HepG2 (cell line): ENCODE results near the gene ZNF207. TPM values are rescaled to one million over a fixed set of nuclear protein-coding genes. Genes with fewer than 3 reads are reported as not detected.

Experiments used
- AKNA ChIP-seq: sonication (generic); formaldehyde crosslinking; IDR thresholded peaks from 2 replicates; pipeline ENCODE4 v1.4.0; 2020; ENCODE audit warnings: missing genetic modification reagents, borderline replicate concordance
- CREB1 ChIP-seq, 2 experiments: fragments of 450-650 bp in 1 of 2; IDR thresholded peaks; 2 replicates each; pipeline ENCODE4 v1.6.1; 2016 to 2017; ENCODE audit warnings: control low read depth in 1 of 2, mild to moderate bottlenecking in 1 of 2, missing compliant biosample characterization in 1 of 2, missing genetic modification characterization in 1 of 2
- CSRNP1 ChIP-seq: sonication (generic); formaldehyde crosslinking; IDR thresholded peaks from 2 replicates; pipeline ENCODE4 v1.8.1; 2023; ENCODE audit warnings: mild to moderate bottlenecking, missing genetic modification reagents
- HDAC2 ChIP-seq: sonication (generic); formaldehyde crosslinking; IDR thresholded peaks from 2 replicates; pipeline ENCODE4 v1.4.0; 2020; ENCODE audit warnings: missing genetic modification reagents
- KDM1A ChIP-seq: IDR thresholded peaks from 2 replicates; pipeline ENCODE4 v1.6.1; 2016; ENCODE audit warnings: missing compliant biosample characterization
- LCORL ChIP-seq, 2 experiments: fragments of 450-650 bp in 1 of 2; sonication (generic) in 1 of 2; formaldehyde crosslinking in 1 of 2; IDR thresholded peaks; 2 replicates each; pipeline versions ENCODE4 v1.5.0 to v1.6.1; 2017 to 2020; ENCODE audit warnings: antibody characterized with exemption in 1 of 2, missing genetic modification reagents in 1 of 2
- NR2C2 ChIP-seq: sonication (generic); formaldehyde crosslinking; IDR thresholded peaks from 2 replicates; pipeline ENCODE4 v1.4.0; 2020; ENCODE audit warnings: missing genetic modification reagents, mild to moderate bottlenecking, moderate library complexity, borderline replicate concordance
- PHF20 ChIP-seq: sonication (generic); formaldehyde crosslinking; IDR thresholded peaks from 2 replicates; pipeline ENCODE4 v1.5.0; 2020; ENCODE audit warnings: mild to moderate bottlenecking, missing genetic modification reagents
- ZBTB3 ChIP-seq: sonication (generic); formaldehyde crosslinking; IDR thresholded peaks from 2 replicates; pipeline ENCODE4 v1.4.0; 2020; ENCODE audit warnings: low read depth, mild to moderate bottlenecking, moderate library complexity, missing genetic modification reagents, borderline replicate concordance
- ZEB1 ChIP-seq: IDR thresholded peaks from 2 replicates; pipeline ENCODE4 v1.6.1; 2012; ENCODE audit warnings: mild to moderate bottlenecking, low read depth, inconsistent platforms; ENCODE audit not compliant: insufficient replicate concordance
- ZNF205 ChIP-seq: IDR thresholded peaks from 2 replicates; pipeline ENCODE4 v1.6.1; 2018; ENCODE audit warnings: missing biosample characterization, missing genetic modification reagents
- ZNF354B ChIP-seq: sonication (generic); formaldehyde crosslinking; IDR thresholded peaks from 2 replicates; pipeline ENCODE4 v1.8.0; 2022; ENCODE audit warnings: mild to moderate bottlenecking, missing genetic modification reagents
- ZNF607 ChIP-seq: sonication (generic); formaldehyde crosslinking; IDR thresholded peaks from 2 replicates; pipeline ENCODE4 v1.5.1; 2020; ENCODE audit warnings: missing genetic modification reagents, mild to moderate bottlenecking, borderline replicate concordance
- ZNF646 ChIP-seq: sonication (generic); formaldehyde crosslinking; IDR thresholded peaks from 2 replicates; pipeline ENCODE4 v1.9.0; 2021; ENCODE audit warnings: mild to moderate bottlenecking, missing genetic modification reagents
- ZNF839 ChIP-seq: sonication (generic); formaldehyde crosslinking; IDR thresholded peaks from 2 replicates; pipeline ENCODE4 v1.4.0; 2020; ENCODE audit warnings: missing genetic modification reagents, mild to moderate bottlenecking, borderline replicate concordance
- polyA plus RNA-seq, 8 experiments: library from polyadenylated mRNA; depleted of rRNA in 3 of 8; stranded (reverse) in 7 of 8; unstranded in 1 of 8; fragments of >200 nt; fragmentation: Illumina TruSeq in 4 of 8; extraction: Trizol in 4 of 8; gene quantifications; 2 replicates each; pipeline versions ENCODE4 v1.2.1 to v1.2.3, GENCODE V29; 2011 to 2016; ENCODE audit warnings: low read depth in 4 of 8, missing spikeins in 1 of 8, mixed read lengths in 1 of 8; ENCODE audit not compliant: insufficient read depth in 1 of 8
- total RNA-seq, 5 experiments: library from RNA; depleted of rRNA; stranded (reverse); fragments of >200 nt; fragmentation: Illumina TruSeq; extraction: Trizol; gene quantifications; 2 replicates each; pipeline ENCODE4 v1.2.3, GENCODE V29; 2016; ENCODE audit warnings: low read depth in 1 of 5

Gene ZNF207
- total and polyA plus RNA-seq, 2 of the 13 experiments (the other 11 are each of a cell fraction or from before 2014, with no cell fraction given), result 150 to 164 TPM

- TF ChIP-seq AKNA (CRISPR knock-in tag) (no peak), ZBTB3 (no peak), LCORL (IDR thresholded peaks at IDR 0.05) (peak; percentile 68), LCORL (CRISPR knock-in tag; IDR thresholded peaks at IDR 0.05) (no peak), ZNF354B (CRISPR knock-in tag) (no peak), ZNF205 (no peak), ZNF646 (CRISPR knock-in tag) (no peak), ZNF607 (CRISPR knock-in tag) (0 out of 2 replicates have a peak, but pooled peaks have one; percentile 28), ZEB1 (no peak), CSRNP1 (no peak), CREB1 (IDR thresholded peaks at IDR 0.05) (peak; percentile 80), CREB1 (CRISPR knock-in tag; IDR thresholded peaks at IDR 0.05) (peak; percentile 77), HDAC2 (CRISPR knock-in tag) (peak; percentile 76), KDM1A (CRISPR knock-in tag) (no peak), PHF20 (CRISPR knock-in tag) (peak; percentile 64), ZNF839 (CRISPR knock-in tag) (no peak), NR2C2 (CRISPR knock-in tag) (peak; percentile 50; the same call in 1 of the 2 replicates)
These were observed at the start of gene ZNF207 (continued) for GRCh38 chr17:32349854-32350665.
